Measurements from ENCODE around the gene PI4KA.
A peak's percentile ranks its signal among the peaks of the same experiment; 100 is the strongest.
"Not testable (repeated sequence)": the region's sequence is repeated elsewhere in the genome, so short reads cannot be mapped to it uniquely, and the experiment has no call there.

Gene PI4KA

DNA sequence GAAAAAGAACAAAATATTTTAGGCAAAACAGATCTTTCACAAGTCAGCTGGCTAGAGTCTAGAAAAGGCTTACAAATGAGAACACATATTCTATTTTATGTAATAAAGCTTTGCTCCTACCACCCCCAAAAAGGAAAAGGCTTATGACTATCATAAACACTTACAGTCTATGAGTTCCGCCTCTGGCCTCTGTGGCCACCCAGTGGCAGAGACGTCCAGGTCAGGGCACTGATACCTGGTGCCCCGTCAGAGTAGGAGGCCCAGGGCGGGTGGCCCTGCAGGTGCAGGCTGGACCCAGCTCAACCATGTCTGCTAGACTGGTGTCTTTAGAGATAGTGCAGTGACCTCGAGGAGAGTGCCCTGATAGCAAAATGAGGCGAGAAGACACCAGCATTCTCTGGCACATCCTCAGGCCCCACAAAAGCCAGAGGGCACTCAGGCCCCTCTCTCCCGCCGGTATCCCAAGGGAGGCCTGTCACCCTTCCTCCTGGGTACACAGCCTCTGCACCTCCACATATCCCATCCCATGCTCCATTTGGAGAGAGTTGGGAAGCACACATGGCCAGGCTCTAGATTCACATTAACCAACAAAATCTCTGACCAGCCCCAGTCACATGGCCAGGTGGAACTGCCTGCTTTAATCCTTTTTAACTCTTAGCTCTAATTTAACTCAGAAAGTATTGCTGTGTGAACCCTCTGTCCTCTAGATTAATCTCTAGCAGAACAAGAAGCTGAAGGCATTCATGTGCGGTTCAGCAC is 112.0 kb downstream of the PI4KA start:
- peak; percentile 53 for DNase-seq

DNA sequence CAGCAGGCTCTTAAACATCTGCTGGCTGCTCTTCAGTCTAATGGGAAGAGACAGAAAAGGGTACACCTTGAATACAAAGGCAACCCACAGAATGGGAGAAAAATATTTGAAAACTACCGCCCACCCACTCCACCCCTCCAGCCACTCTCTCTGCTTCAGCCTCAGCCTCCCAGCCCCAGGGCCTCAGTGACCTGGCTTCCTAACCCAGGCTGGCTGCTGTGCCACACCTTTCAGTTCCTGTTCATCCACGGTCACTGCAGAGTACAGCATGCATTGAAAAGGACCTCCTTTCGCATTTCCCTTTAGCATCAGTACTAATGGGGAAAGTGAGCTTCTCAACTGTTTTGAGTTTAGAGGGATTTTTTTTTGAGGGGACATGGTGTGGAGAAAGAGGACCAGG is 113.5 kb downstream of the PI4KA start:
- DNase-seq: no peak

DNA sequence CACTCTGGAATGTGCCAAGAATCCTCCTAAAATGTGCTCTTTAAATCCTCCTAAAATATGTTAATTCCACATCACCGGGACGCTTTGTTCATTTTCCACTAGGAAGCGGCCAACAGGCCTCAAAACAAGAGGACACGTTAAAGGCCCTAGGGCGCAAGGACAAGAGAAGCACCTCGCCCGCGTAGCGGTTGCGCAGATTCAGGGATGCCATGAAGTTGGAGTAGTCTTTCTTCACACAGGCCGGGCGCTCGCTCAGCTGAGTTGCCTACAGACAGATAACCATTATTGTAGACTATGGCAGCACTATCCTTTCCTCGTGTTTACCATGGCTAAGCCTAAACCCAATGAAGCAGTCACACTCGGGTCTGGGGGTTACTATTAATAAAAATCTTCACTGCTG is 114.2 kb downstream of the PI4KA start:
- DNase-seq: no peak

DNA sequence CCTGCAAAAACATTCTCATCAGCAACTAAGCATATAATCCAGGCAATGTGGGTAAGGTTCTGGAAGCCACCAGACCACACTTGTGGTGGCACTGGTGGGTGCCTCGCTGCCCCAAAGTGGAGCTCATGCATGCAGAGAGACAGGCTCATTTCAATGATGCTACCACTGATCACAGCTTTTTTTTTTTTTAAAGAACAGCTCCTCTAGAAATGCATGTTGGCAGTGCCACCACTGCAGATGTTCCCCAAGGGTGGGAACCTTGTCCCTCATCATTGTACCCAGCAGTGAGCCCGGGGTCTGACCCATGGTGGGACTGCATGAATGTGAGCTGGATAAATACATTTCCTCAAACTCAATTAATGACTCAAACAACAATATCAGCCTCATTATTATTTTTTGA is 115.8 kb downstream of the PI4KA start:
- DNase-seq: no peak

DNA sequence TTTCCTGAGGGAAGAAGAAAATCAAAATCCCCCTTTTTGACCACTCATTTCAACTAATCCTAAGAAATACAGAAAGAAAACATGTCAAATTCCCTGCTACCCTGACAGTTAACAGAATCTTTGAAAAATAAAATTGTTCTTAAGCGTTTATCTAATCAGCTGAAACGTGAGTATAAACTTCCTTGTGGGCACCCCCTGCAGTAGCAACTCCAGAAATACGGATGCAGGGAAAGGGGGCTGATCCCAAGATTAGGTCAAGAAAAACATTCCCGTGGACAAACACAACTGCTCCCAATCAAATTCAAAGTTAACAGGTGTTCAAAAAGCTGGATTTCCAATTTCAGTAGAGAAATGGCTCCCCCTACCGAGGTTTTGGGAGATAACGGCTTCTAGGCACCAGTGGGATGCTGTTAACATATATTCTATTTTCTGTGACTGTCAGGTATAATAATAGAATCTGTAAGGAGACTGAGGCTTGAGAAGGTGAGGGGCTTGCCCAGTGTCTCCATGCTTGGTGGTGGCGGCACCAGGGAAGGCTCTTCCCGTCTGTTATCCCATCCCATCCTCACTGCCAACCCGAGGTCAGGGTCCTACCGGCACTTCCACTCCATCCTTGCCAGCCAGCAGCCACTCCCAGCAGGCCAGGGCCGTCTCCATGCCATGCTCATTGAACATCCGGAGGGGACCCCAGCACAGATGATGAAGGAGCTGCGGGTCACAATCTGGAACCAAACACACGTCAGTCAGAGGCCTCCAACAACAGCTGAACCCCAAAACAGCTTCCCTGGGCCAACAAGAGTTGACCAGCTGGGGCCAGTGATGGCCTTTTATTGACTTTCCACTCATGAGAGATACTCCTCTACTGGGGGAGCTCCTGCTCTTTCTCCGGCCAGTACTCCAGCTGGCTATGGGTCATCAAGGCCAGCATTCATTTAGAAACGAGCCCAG is 116.7 kb downstream of the PI4KA start:
- peak; percentile 62 for DNase-seq

DNA sequence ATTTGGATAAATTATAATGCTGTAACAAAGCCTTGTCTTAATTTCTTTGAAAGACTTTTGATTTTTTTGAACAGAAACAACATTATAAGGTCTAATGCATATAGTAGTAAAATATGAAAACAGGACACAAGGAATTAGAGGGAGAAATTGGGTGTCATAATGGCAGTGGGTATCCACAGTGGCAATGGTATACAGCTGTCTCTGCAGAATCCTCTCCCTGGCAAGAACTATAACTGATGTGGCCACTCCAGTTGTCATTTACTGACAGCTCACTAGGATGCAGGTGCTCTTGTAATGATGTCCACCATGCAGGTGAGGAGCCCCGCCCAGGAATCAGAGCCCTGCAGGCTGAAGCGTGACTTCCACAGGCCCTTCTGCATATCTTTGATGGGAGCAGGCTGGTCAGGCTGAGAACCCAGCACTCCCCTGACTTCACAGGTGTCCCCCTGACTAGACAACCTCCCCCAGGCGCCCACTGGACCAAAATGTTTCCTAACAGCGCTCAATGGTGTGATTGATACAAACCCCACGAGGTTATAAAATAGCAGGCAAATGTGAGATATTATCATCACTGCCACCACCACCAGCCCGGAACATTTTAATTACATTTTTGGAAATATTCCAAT is 117.5 kb downstream of the PI4KA start:
- no peak for DNase-seq

DNA sequence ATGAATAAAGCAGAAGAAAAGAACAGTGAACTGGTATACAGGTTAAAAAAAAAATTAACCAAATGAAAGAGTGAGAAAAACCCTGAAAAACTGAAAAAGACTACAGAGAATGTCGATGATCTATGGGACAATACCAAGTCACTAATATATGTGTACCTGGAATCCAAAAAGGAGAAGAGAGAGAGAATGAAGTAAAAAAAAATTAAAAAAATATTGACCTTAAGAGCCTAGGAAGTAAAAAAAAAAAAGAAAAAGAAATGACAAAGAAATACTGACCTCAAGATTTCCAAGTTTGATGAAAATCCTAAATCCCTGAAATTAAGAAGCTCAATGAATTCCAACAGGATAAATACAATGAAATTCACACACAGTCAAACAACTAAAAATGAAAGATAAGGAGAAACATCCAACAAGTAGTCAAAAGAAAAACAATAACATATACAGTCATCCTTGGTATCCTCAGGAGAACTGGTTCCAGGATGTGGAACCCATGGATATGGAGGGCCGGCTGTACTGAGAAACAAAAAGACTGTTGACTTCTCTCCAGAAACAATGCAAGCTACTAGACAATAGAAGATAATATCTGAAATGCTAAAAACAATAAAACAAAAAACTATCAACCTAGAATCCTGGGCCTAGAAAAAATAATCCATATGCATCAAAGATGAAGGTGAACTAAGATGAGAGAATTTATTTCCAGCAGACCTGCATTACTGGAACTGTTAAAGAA is 118.2 kb downstream of the PI4KA start:
- DNase-seq: no peak

DNA sequence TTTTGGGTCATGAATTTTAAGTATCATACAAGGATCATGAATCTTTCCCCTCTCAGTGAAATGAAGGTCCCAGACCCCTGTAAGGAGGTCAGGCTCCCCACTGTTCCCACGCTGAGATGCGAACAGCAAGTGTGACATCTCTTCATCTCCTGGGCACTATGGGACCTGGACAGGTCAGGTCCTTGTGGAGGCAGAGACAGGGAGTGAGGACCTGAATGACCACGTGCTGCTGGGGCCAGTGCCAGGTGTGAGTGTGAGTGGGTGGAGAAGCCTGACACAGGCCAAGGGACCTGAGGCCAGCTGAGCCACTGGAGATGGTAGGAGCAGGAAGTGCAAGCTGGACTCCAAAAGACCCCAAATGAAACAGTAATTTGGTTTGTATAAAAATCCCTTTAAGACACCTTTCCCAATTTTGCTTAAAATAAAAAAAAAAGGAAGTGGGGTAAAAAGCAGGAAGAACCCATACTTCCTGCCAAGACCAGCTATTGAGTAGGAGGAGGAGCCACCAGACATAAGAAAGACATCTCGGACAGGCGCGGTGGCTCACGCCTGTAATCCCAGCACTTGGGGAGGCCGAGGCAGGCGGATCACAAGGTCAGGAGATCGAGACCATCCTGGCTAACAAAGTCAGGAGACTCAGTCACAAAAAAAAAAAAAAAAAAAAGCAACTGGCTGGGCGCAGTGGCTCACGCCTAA is 120.1 kb downstream of the PI4KA start:
- no peak for DNase-seq

DNA sequence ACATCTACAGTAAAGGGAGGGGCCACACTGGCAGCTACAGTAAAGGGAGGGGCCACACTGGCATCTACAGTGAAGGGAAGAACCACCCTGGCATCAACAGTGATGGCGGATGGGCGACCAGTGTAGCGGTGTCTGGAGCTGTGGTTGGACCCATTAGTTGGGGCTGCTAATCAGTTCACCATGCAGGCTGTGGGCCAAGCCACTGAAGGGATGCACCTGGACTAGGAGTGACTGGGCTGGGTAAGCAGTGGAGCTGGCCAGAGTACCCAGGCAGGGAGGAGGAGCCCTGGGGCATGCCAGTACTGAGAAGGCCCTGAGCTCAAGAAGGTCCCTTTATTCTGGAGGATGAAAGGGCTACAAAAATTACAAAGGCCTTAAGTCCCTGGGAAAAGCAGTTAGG is 121.7 kb downstream of the PI4KA start:
- DNase-seq: not testable (repeated sequence)

DNA sequence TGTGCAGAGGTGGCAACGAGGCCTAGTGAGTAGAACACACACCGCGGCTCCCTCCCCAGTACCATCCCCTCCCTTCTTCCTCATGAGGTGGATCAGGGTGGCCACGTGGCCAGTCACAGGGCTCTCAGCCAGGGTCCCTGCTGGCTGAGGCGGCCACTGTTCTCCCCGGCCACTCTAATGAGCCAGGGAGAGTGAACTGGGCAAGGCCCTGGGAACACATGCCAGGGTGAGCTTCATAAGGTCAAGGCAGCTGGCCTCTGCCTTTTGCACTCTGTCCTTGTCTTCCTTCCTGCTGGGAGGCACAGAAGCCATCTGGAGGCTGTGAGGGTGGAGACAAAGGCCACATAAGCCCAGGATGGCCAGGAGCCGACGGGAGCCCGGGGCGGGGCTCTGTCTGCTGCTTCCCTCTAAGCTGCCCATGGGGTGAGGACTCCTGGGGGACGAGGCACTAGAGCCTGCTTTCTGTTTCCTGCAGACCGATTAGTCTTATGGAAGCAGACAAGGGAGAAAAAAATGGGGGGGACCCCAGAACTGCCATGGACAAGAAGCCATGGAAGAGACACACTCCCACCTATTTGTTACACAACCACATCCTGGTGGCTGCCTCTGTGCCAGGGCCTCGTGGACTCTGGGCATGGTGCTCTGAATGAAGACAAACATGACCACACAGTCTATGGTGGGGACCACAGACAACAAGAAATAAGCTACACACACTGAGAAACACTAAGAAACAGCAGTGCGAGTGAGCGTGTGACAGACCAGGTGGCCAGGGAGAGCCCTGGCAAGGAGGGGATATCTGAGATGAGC is 123.1 kb downstream of the PI4KA start:
- DNase-seq: peak; percentile 14

DNA sequence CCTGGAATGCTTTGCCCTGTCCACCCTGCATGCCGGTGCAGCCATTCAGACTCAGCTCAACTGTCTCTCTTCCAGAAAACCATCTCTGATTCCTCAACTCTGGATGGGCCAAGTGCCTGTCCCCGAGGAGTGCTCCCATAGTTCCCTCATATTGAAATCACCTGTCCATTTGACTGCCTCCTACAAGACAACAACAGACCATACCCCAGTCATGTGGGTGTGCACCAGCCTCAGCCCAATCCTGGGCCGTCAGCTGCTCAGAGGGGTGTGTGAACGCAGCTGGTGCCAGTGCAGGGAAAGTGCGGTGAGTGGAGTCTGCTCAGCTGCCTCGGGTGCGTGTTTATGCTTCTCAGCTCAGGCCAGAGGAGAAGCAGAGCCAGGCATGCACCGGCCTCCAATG is 126.2 kb downstream of the PI4KA start:
- not testable (repeated sequence) for DNase-seq

DNA sequence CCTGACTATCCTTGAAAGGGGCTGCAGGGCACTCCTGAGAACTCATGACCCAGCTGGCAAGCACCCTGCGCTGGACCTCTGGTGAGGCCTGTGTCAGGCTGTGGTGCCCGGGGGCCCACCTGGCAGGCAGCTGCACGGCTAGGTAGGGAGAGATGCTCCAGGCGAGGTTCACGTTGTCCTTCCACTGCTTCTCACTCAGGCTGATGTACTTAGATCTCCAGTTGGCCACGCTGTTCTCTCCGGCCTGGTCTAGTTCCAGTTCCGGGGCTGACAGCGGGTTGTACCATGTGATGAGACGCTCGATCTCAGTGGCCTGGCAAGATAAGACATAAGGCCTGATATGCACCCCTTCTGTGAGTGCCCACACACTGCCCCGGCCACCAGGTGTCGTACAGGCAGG is 129.4 kb downstream of the PI4KA start:
- no peak for DNase-seq

DNA sequence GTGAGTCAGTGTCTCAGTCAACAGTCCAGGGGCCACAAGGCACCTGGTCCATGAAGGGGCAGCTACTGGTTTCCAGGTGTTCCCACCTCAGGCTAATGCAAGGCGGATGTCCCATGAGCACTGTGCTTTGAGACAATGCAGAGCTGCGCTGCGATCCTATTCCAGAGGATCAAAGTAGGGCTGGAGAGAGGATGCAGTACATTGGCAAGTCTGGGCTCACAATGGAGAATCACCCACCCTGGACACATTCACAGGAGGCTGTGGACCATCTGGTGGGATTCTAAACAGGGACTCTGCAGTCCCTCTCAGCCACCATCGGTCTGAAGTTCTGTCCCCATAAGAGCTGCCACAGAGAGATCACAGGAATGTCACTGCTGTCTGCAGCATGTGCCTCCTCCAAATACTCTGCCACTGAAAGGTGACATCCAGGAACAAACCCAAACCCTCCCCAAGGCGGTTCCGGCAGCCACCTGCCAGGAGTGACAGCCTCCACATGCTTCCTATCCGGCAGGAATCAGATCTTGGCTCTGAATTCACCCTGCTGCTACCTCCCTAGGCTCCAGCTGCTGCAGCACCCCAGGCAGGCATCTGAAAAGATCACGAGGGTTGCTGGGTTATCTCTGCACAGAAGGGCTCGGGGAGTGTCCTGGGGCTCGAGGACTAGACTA is 130.0 kb downstream of the PI4KA start:
- no peak for DNase-seq

DNA sequence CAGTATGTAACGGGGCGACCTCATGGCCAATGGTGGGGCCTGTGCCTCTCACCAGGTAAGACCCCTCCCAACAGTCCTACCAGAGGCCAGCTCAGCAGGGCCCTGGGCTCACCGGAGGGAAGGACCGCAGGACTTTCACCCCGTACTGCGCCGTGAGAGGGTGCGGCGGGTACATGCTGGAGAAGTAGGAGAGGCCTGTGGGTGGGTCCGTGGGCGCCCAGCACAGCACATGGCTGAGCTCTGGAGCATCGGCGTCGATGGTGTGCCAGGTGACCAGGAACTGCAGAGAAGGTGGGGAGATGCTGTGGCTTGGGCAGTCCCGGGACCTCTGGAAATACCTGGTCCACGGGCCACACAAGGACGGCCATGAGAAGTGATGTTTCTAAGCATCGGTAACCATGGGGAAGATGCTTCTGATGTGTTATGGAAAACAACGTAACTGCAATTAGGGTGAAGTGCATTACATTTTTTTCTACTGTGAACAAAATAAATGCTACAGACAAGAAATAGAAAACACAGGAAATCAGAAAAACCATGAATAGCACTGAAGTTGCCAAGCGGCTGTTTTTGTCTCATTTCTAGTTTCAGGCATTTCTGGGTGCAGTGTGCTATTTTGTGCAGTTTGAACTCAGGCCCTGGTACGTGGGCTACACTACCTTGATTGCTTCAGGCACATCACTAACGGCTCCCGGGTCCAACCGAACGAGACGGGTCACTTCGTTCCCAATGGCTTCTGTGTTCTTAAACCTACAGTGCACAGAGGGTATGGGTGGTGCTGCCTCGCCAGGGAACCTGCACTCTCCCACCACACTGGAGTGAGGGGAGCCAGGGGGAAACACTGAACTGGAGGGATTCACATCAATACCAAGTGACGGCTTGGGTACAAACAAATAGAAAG is 131.2 kb downstream of the PI4KA start:
- DNase-seq: no peak

DNA sequence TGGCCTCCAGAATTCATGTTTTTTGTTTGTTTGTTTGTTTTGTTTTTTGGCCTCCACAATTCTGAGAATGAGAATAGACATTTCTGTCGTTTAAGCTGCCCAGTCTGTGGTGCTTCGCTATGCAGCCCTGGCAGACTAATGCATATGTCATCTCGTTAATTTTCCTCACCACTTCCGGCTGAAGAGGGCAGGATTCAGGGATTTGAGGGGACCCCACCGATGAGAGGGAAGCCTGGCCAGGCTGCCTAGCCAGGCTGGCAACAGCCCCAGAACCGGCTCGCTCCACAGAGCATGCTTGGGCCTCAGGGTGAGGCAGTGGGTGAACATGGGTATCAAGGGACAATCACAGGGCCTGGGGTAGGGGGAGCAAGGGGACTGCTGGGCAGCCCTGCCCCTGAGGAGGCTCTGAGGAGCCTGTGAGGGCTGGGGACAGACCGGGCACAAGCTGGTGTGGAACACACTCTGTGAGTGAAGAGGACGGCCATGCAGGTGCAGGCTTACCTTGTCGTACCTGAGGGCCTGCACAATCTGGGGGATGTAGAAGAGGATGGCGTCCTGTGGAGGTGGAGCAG is 132.5 kb downstream of the PI4KA start:
- no peak for DNase-seq

DNA sequence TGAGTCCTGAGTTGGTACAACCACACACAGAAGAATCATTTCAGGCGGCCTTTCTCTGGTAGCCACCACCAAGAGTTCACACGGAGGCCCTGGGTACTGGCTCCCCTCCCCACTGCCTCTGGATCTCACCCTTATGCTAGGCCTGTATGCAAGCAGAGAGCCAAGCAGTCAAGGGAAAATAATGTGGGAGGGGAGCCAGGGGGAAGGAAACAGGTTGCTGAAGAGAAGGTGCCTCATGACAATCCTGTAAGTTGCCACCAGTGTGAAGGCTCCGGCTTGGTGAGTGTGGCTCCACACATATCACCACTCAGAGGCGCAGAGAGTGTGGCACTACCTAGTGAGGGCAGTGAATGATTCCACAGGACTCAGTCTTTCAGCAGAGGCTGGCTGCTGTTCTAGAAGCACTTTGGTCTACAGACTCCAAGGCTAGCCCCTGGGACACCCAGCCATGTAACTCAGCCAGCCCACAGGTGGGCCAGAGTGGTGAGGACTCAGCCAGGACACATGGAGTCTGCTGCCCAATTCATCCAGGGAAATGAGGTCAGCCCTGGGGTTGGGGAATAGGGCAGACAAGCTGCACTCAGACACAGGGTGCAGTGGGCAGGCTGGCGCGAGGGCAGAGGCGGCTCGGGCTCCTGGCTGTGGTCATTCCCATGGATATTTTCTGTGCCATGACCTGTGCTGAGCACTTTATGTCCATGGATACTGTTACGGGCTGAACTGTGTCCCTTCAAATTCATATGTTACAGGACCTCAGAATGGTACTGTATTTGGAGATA is 133.7 kb downstream of the PI4KA start:
- DNase-seq: no peak

DNA sequence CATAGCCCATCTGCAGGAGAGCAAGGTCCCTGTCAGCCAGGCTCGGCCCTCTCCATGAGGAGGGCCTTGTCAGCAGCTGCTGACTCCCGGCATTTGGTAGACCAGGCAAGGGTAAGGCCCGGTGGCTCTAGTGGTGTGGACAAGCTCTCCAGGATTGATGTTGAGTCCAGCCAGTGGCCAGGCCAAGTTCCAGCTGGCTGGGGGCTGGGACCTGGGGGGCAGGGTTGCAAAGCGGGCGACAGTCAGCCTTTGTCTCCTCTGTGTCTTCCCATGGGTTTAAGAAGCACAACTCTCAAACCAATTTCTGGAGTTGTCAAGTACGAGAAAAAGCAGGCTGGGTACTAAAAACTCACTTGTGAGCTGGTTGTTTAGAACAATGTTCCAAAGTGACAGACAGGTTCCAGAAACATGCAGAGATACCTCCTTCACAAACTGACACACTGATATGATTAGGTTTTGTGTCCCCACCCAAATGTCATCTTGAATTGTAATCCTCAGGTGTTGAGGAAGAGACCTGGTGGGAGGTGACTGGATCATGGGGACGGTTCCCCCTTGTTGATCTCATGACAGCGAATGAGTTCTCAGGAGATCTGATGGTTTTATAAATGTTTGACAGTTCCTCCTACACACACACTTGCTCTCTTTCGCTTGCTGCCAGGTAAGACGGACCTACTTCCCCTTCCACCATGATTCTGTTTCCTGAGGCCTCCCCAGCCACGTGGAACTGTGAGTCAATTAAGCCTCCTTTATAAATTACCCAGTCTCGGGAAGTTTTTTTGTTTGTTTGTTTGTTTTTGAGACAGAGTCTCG is 137.0 kb downstream of the PI4KA start:
- no peak for DNase-seq
